ENCODE results near the gene AOAH. TPM values are rescaled to one million over a fixed set of nuclear protein-coding genes. Genes with fewer than 3 reads are reported as not detected.
A peak's percentile ranks its signal among the peaks of the same experiment; 100 is the strongest.

The AOAH gene
- total and polyA plus RNA-seq, 2 donors (not counting 3 experiments of a cell fraction or from before 2014, with no cell fraction given): not detected

GRCh38 chr7:36670585-36671431, 53.5 kb downstream of the AOAH start:
- DNase-seq (ENCODE audit: low read depth, low spot score): peak; percentile 69
- FAIRE-seq: peak; percentile 89
- BruUV-seq (replicated peaks): no TSS peak
- H3K9ac ChIP-seq (replicated peaks; ENCODE audit: extremely low read depth, insufficient read depth, low read length): no peak overlapping the region
- TF ChIP-seq CTCF (IDR thresholded peaks at IDR 0.05; ENCODE audit: extremely low read depth in 1 of 2, insufficient read depth in 1 of 2, low read depth in 1 of 2, low read length in 2 of 2) (peak; percentile 87 to 90), FOS (IDR thresholded peaks at IDR 0.05; ENCODE audit: borderline replicate concordance, insufficient read depth, low read length) (no peak)
- no peak overlapping the region for H3K4me2 ChIP-seq (ENCODE audit: insufficient read depth, low read length)
- H3K36me3 ChIP-seq (ENCODE audit: control insufficient read depth in 2 of 2, extremely low read depth in 1 of 2, insufficient read depth in 2 of 2, low read length in 2 of 2): no peaks in the 10 kb centered on the region
- POLR2A ChIA-PET: no interaction called here
- H3K79me2 ChIP-seq (ENCODE audit: control insufficient read depth, insufficient read depth, low read length): no peaks in the 10 kb centered on the region
- H3K4me1 ChIP-seq (ENCODE audit: control insufficient read depth, extremely low read depth, insufficient read depth, low read length): no peaks in the 10 kb centered on the region
- no peak overlapping the region for H2AFZ ChIP-seq (ENCODE audit: low read depth, low read length)
- H4K20me1 ChIP-seq (replicated peaks; ENCODE audit: control insufficient read depth, extremely low read depth, insufficient read depth, low read length): no peaks in the 10 kb centered on the region
- no peaks in the 10 kb centered on the region for H3K27me3 ChIP-seq (ENCODE audit: control insufficient read depth in 2 of 2, insufficient read depth in 2 of 2, low read length in 2 of 2)
- intact Hi-C loops (cut with micrococcal nuclease) (loop anchor here (1.0 to 2.0 kb wide), 5 partner anchors 184 to 528 kb away; no protein-coding TSS in a partner anchor), dilution Hi-C loops (cut with MboI; ENCODE audit: extremely low pct_ligation_motif_present, low sequenced_read_pairs) (no loop called here)
- H3K9me3 ChIP-seq (replicated peaks; ENCODE audit: control insufficient read depth, insufficient read depth, low read length): no peaks in the 10 kb centered on the region
- CTCF ChIA-PET: interaction anchor here (0.6 to 7.3 kb wide), 47 partner anchors 10 to 754 kb away, joined by 3 to 165 read pairs (median 5); partner anchors contain the start of gene ANLN
- H3K27ac ChIP-seq (ENCODE audit: insufficient read depth, low read depth, low read length): no peak overlapping the region
- H3K4me3 ChIP-seq (replicated peaks in 1 of 3; ENCODE audit: insufficient read depth in 1 of 3, low read depth in 1 of 3, low read length in 3 of 3): no peak overlapping the region
- no peaks in the 10 kb centered on the region for H3K9me1 ChIP-seq (replicated peaks; ENCODE audit: control insufficient read depth, extremely low read depth, insufficient read depth, low read length)

GRCh38 chr7:36668750-36669149, 55.5 kb downstream of the AOAH start:
- BruUV-seq (replicated peaks): no TSS peak
- H3K36me3 ChIP-seq (ENCODE audit: control insufficient read depth in 2 of 2, extremely low read depth in 1 of 2, insufficient read depth in 2 of 2, low read length in 2 of 2): no peaks in the 10 kb centered on the region
- no peaks in the 10 kb centered on the region for H3K9me1 ChIP-seq (replicated peaks; ENCODE audit: control insufficient read depth, extremely low read depth, insufficient read depth, low read length)
- ChIA-PET CTCF (interaction anchor here (2.0 to 7.3 kb wide), 4 partner anchors 12 to 514 kb away, joined by 11 to 165 read pairs (median 36); no protein-coding TSS in a partner anchor), POLR2A (no interaction called here)
- H3K4me3 ChIP-seq (replicated peaks in 1 of 3; ENCODE audit: insufficient read depth in 1 of 3, low read depth in 1 of 3, low read length in 3 of 3): no peak overlapping the region
- no peaks in the 10 kb centered on the region for H3K79me2 ChIP-seq (ENCODE audit: control insufficient read depth, insufficient read depth, low read length)
- FAIRE-seq (no peak), DNase-seq (ENCODE audit: low read depth, low spot score) (no peak)
- no peaks in the 10 kb centered on the region for H3K27me3 ChIP-seq (ENCODE audit: control insufficient read depth in 2 of 2, insufficient read depth in 2 of 2, low read length in 2 of 2)
- no peaks in the 10 kb centered on the region for H3K9me3 ChIP-seq (replicated peaks; ENCODE audit: control insufficient read depth, insufficient read depth, low read length)
- no peak overlapping the region for H3K9ac ChIP-seq (replicated peaks; ENCODE audit: extremely low read depth, insufficient read depth, low read length)
- intact Hi-C loops (cut with micrococcal nuclease): no loop called here
- TF ChIP-seq MYC (IDR thresholded peaks at IDR 0.05; ENCODE audit: low read depth, low read length) (no peak), POLR2AphosphoS5 (IDR thresholded peaks at IDR 0.05; ENCODE audit: insufficient read depth, low read depth, low read length) (no peak), FOS (IDR thresholded peaks at IDR 0.05; ENCODE audit: borderline replicate concordance, insufficient read depth, low read length) (no peak), POLR2A (IDR thresholded peaks at IDR 0.05; ENCODE audit: low read depth, low read length) (no peak), GATA2 (IDR thresholded peaks at IDR 0.05; ENCODE audit: insufficient read depth, insufficient read length, low read depth, low read length) (no peak), EZH2 (IDR thresholded peaks at IDR 0.05; ENCODE audit: borderline replicate concordance, low read depth, low read length, severe bottlenecking) (no peak), CTCF (IDR thresholded peaks at IDR 0.05; ENCODE audit: extremely low read depth in 1 of 2, insufficient read depth in 1 of 2, low read depth in 1 of 2, low read length in 2 of 2) (no peak), MAX (IDR thresholded peaks at IDR 0.05; ENCODE audit: insufficient read depth, insufficient read length) (no peak)
- H3K4me2 ChIP-seq (ENCODE audit: insufficient read depth, low read length): no peak overlapping the region
- no peak overlapping the region for H2AFZ ChIP-seq (ENCODE audit: low read depth, low read length)
- H3K4me1 ChIP-seq (ENCODE audit: control insufficient read depth, extremely low read depth, insufficient read depth, low read length): no peaks in the 10 kb centered on the region
- dilution Hi-C loops (cut with MboI; ENCODE audit: extremely low pct_ligation_motif_present, low sequenced_read_pairs): no loop called here
- H4K20me1 ChIP-seq (replicated peaks; ENCODE audit: control insufficient read depth, extremely low read depth, insufficient read depth, low read length): no peaks in the 10 kb centered on the region
- H3K27ac ChIP-seq (ENCODE audit: insufficient read depth, low read depth, low read length): no peak overlapping the region

Data from endothelial cell of umbilical vein (primary cell).